ENCODE data around the gene SACM1L.

SACM1L gene

DNA sequence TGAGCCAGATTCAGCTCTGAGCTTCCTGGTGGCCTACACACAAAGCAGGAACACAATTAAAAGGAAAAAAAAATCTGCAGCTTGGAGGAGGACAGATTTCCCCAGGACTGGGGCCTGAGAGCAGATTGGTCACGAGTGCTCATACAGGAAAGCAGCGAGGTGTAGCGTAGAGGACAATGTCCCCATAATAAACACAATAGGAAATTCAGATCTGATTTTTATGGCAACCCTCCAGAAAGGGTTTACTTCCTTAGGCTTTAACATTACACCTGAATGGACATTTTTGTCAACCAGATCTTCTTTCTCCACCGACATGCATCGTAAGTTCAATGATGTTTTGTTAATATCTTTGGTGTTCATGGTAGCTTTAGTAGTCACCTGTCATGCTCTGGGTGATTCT, 83.9 kb downstream of the SACM1L start:
- no peak for DNase-seq

GRCh38 chr3:45773714-45774449, 84.7 kb downstream of the SACM1L start:
- DNase-seq, result no peak

DNA sequence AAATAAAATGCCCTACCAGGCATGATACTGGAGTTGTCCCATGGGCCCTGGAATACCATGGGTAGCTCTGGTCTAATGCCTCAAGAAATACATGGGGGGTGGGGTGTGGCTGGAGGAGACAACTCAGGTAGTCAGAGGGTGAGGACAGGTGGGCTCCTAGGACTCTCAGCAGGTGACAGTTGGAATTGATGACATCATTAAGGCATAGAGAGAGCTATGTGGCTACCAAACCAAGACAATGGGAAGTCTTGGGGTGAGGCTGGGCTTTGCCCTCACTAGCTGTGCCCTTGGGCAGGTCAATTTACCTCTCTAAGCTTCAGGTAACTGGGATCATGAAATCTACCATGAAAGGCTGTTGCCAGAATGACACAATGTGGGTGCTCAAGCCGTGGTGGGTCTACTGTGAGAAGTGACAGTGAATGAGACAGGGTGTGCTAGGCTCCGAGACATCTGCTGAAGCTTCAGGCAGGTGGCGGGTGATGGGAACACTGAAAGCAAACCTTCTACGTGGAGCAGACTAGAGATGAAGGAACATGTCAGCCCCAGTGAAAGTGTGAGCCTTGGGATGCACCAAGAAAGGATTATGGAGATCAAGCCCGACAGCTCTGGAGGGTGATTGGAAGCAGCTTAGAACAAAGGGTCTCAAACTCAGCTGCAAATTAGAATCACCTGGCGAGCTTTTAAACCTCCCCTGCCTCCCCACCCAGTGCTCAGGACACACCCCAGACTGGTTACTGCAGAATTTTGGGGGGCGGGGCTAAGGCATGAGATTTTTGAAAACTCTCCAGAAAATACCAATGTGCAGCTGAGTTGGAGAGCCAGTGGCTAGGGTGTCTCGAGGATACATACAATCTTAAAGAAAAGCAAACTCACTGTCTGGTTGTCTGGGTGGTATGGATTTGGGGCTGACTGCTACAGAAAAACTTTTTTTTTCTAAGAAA, 85.7 kb downstream of the SACM1L start:
- DNase-seq, result no peak

DNA sequence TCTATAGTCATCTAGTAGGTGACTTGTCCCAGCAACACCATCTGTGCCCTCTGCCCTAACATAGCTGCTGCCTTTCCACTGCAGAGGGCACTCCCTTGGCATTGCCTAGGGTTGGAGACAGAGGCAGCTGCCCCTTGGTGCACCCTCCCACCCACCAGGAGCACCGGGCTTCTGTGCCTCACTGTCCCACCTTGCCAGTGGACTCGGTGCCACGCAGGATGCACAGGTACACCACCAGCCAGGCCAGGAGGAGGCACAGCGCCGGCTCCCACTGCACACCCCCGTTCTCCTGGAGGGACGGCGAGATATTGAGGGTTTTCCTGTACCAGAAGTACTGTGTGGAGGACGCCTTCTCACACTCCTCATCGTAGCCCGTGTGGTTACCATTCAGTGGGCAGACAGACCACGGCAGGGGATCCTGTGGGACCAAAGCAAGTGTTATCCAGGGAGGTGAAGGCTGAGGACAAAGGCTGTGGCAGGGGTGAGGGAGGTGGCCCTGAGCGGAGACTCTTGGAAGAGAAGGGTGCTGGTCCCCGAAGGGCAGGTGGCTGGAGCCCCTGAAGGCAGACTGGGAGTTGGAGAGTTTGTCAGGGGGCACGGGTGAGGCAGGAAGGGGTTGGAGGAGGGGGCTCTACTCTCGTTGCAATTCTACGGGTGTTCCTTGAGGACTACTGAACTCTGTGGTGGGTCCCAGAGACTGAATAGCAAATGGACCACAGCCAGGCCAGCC, 86.5 kb downstream of the SACM1L start:
- no peak for DNase-seq

DNA sequence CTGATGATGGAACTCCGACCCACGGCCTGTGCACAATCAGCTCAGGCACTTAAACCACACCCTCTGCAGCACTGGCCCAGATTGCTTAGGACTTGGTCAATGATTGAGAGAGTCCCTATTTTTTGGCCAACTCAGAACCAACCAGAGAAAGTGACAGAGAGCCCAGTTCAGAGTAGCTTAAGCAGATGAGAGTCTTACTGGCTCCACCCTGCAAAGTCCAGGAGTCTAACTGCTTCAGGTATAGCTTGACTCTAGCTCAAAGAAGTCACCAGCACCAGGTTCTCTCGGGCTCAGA, 87.1 kb downstream of the SACM1L start:
- no peak for DNase-seq

- DNase-seq, result no peak
Observed at GRCh38 chr3:45776611-45777010, 87.4 kb downstream of the SACM1L start.

- no peak for DNase-seq
Observed at GRCh38 chr3:45777111-45777745, 88.0 kb downstream of the SACM1L start.

- no peak for DNase-seq
Observed at GRCh38 chr3:45777746-45778386, 88.7 kb downstream of the SACM1L start.

- no peak for DNase-seq
Observed at GRCh38 chr3:45778761-45779201, 89.6 kb downstream of the SACM1L start.

- no peak for DNase-seq
Observed at GRCh38 chr3:45779746-45780735, 90.8 kb downstream of the SACM1L start.

DNA sequence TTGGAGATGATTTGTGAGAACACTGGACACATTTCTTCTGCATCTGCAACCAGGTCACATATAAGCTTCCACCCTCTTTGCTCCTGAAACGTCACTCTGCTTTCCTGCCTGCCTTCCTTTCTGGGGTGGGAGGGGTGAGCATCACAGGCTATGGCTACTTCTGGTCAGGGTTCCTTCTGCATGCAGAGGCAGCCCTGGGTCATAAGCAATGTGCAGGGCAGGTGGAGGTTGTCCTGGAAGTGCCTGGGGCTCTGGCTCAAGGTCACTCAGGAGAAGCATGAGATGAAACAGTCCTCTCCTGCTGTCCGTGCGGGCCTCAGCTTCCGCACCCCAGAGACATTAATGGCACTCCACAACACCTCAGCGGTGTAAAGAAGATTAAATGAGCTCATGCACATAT, 92.1 kb downstream of the SACM1L start:
- no peak for DNase-seq

DNA sequence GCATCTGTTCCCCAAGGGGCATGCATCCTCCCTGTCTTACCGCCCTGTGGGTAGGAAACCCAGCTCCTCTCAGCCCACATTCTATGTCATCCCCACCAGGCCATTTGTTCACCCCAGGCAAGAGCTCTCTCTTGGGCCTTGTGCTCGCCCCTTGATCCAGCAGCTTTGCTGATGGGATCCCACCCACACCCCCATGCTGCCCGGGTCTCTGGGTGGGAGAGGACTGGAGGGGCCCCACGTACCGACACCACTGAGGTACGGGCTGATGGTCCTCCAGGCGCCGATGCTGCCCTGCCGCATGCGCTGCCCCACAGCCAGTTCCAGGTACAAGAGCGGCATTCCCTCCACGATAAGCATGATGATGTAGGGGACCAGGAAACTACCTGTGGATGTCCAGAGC, 92.6 kb downstream of the SACM1L start:
- DNase-seq, result no peak

GRCh38 chr3:45782381-45782780, 93.2 kb downstream of the SACM1L start:
- no peak for DNase-seq

DNA sequence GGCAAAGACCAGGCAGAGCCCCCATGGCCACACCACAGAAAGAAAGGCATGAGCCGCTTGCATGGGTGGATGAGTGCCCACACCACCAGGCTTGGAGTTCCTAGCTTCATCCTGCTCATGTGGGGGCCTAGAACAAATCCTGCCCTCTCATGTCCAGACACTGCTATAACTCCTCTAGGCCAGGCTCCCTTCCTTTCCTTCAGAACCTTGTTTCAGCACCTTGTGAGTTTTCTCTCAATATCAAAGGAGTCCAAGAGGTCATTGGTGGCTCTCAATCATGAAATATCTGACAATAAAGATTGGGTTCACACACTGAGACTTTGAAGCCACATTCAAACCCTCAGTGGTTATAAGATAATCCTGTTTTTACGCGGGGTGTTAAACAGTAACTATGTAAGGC, 94.5 kb downstream of the SACM1L start:
- DNase-seq, result no peak

- DNase-seq, result no peak
Observed at GRCh38 chr3:45785605-45786150, 96.5 kb downstream of the SACM1L start.

GRCh38 chr3:45786801-45787495, 97.8 kb downstream of the SACM1L start:
- no peak for DNase-seq

DNA sequence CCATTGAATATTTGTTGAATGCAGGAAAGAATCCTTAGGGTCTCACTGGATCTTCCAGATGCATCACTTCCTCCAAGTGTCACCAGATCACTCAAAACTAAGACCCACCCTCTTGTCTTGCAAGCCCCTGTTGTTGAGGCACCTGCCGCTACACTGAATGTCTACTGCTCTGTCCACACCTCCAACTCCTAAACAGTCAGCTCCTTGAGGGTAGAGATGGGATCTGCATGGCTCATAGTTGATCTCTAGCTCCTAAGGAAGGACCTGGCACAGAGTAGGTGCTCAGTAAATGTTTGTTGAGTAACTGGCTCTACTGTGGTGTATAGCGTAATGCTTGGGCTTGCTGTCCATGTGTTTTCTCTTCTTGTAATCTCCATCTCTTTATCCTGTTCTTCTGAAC, 98.4 kb downstream of the SACM1L start:
- DNase-seq, result no peak

DNA sequence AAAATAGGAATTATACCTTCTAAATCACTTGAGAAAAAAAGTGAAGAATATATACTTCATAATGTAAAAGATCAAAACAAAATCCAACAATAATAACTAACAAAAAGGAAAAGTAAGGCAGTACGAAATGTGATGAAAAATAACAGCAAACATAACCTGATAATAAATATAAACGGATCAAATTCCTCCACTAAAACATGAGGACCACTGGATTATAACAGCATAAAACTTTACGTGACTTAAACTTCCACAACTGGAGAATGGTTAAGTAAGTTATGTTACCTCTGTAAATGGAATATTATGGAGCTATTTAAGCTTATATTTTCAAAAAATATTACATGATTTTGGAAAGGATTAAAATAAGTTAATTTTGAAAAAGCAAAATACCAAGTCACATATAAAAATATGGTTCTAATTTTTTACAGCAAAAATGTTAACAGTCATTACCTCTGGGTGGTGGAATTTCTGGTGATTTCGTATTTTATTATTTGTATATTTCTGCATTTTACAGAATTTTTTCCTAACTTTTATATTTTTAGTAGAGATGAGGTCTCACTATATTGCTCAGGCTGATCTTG, 100.1 kb downstream of the SACM1L start:
- DNase-seq, result no peak

DNA sequence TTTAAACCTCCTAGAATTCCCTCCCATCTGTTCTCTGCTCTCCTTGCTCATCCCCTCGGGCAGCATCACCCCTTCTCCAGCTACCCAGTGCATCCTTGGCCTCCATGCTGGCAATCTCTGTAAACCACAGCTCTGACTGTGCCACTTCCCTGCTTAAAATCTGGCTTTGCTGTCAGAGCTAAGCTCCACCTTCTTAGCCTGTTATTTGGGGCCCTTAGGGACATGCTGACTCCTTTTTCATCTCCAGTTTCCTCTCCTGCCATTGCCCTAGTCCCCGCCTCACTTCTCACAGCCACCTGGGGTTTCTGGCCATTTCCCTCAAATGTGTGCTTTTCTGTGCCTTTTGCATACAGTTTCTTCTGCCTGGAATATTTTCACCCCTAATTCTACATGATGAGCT, 101.4 kb downstream of the SACM1L start:
- no peak for DNase-seq

DNA sequence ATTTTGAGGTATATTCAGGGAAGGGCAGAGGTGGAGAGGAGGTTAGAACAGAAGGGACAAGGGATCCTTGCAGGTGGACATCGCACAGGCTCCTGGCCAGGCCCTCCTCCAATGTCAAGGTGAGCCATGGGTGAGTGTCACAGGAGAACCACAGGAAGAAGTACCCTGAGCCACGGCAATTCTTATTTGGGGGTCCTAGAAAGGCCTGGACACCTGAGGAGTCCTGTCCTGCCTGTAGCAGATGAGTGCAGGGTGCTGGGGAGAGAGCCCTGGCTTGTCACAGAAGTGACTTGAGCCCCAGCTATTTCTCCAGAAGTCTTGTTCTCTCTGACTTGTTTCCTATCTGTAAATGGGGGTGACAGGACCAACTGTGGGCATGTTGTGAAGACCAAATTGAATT, 102.8 kb downstream of the SACM1L start:
- no peak for DNase-seq

Data from retina (tissue), 1 donor.